ENCODE measurements around the gene ZC3H7B.

ZC3H7B gene

DNA sequence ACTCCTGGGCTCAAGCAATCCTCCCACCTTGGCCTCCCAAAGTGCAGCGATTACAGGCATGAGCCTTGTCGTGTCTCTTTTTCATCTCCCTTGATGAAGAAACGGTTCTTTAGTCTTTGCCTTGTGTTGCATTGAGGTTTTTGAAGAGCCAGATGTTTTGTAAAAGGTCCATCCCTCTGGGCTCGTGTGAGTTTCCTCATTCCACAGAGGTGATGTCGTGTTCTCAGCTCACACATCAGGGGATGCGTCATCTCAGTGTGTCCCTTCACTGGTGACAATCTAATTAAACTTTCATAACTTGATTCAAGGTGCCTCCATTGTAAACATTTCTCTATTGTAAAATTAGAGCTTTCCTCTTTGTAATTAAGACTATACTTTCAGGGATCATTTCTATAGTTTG lies 50.7 kb downstream of the ZC3H7B start:
- DNase-seq (ENCODE audit: low read depth in 2 of 3, low spot score in 2 of 3): no peak

DNA sequence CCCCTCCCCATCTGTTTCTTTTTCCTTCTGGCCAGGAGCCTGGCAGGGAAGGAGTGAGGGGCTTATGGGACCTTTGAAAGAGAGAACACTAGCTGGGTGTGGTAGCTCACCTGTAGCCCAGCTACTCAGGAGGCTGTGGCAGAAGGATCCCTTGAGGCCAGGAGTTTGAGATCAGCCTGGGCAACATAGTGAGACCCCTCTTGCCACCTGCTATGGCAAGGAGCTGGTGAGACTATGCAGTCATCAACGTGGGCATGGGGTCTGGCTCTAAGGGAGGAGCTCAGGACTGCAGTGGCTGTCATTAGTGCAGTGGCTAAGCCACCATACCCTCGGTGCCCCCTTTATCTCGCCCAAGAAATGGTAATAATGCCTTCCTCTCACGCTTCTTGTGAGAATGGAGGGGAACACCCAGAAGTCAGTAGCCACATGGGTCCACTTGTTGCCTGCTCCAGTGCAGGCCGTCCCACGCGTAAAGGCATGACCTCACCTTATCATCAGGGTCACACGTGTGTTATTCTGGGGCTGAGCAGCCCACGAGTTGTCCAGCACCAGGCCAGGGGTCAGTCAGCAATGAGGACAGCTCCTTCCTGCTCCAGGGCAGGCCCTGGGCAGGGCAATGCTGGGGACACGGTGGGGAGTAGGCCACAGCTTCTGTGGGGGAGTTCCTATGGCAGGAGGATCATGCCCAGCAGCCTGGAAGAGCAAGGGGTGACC lies 52.7 kb downstream of the ZC3H7B start:
- no peak for DNase-seq (ENCODE audit: low read depth in 2 of 3, low spot score in 2 of 3)

DNA sequence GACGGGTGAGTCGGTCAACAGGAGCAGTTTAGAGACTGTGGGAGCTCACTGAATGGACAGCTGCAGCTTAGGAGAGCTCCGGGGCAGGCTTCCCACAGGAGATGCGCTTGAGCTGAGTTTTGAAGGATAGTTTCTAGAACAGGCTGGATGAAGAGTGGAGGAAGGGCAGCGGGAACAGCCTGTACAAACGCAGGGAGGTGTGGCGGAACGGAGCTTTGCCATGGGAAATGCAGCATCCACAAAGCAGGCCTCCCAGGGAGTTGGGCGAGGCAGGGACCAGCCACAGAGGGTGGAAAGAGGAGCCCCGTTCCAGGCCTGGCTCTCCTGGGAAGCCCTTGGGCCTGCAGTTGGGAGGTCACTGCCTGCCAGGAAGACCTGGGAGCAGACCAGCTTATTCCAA lies 53.7 kb downstream of the ZC3H7B start:
- no peak for DNase-seq (ENCODE audit: low read depth in 2 of 3, low spot score in 2 of 3)

DNA sequence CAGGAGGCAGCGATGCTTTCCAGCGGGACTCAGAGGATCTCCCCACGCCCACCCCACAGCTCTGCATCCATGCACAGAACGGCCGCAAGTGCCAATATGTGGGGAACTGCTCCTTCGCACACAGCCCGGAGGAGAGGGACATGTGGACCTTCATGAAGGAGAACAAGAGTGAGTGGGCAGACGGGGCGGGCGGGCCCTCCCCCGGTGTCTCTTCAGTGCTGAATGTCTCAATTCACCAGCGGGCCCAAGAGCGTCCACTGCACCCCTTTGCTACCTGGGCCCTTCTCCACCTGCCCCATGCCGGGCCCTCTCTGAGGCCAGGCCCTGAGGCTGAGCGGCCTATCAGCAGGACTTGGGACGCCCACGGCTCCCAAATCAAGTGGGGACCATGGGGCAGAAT lies 54.6 kb downstream of the ZC3H7B start:
- no peak for DNase-seq (ENCODE audit: low read depth in 2 of 3, low spot score in 2 of 3)

DNA sequence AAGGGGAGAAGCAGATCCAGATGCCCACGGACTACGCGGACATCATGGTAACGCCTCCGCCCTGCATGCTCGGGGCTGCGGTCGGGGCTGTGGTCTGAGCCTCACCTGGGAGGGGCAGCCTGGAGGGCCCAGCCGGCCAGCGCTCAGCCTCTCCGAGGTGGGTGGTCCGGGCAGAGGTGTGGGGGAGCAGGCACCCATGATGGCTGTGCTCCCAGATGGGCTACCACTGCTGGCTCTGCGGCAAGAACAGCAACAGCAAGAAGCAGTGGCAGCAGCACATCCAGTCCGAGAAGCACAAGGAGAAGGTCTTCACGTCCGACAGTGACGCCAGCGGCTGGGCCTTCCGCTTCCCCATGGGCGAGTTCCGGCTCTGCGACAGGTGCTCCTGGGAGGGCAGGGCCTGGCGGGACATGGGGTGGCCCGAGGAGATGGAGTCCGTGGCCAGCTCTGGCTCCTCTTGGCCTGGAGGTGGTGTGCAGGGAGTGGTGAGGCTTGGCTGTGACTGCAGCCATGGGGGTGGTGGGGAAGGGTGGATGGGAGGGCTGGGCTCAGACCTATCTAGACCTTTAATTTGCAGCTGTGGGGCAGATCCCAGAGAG lies 55.2 kb downstream of the ZC3H7B start:
- no peak for DNase-seq (ENCODE audit: low read depth in 2 of 3, low spot score in 2 of 3)

DNA sequence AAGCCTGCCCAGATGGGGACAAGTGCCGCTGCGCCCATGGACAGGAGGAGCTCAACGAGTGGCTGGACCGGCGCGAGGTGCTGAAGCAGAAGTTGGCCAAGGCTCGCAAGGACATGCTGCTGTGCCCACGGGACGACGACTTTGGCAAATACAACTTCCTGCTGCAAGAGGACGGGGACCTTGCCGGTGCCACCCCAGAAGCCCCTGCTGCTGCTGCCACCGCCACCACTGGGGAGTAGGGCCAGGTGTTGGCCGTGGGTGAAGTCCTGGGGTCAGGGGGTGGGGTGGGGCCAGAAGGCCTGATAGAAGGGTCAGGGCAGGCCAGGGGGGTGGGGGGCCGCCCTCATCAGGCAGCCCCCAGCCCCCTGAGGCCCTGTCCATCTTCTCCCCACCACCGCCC lies 55.9 kb downstream of the ZC3H7B start:
- DNase-seq (ENCODE audit: low read depth in 2 of 3, low spot score in 2 of 3): no peak

DNA sequence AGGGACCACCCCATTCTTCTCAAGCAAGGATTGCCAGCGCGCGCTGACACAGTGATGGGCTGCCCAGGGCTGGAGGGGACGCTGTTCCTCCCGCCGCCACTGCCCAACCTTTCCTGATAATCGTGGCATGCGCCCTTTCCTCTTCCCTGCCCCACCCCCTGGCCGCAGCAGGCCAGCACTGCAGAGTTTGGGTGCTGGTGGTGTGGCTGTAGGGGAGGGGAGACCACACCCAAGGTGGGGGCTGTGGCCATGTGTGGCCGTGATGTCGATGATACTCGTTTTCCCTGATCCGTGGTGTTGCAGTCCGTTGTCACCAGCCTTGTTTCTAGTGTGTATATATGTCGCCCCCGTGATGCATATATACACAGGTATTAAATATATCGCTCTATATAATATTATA lies 57.6 kb downstream of the ZC3H7B start:
- no peak for DNase-seq (ENCODE audit: low read depth in 2 of 3, low spot score in 2 of 3)

DNA sequence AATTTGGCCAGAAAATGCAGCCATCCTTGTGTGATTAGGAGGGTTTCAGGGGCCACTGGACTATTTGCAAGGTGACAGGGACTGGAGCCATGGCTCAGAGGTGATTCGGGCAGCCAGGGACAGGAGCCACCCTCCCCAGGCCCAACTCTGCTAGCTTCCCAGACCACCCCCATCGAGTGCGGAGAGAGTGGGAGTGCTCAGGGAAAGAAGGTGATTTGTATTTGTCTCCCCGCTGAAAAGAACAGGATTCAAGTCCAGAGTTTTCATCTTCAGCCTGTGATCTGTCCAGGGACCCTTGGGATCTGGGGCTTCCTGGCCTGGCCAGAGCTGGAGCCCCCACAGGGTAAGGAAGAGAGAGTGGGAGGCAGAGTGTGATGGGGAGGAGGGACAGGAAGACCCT lies 58.1 kb downstream of the ZC3H7B start:
- DNase-seq (ENCODE audit: low read depth in 2 of 3, low spot score in 2 of 3): no peak

DNA sequence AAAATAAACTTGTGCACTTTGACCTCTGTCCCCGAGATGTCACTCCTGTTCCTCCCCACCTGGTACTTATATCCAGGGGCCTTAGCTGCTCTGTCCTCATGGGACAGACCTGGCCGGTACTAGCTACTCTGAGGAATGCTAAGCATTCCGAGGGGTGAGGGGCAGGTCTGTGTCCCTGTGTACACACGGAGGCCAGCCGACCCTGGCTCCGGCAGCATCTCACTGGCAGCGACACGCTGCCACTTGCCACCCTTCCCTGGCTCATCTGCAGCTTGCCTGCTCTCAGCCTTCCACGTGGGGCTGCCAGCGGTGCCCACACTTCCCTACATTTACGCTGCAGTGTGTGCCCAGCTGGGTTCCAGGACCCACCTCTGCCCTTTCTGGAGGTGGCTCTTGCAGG lies 58.8 kb downstream of the ZC3H7B start:
- no peak for DNase-seq (ENCODE audit: low read depth in 2 of 3, low spot score in 2 of 3)

DNA sequence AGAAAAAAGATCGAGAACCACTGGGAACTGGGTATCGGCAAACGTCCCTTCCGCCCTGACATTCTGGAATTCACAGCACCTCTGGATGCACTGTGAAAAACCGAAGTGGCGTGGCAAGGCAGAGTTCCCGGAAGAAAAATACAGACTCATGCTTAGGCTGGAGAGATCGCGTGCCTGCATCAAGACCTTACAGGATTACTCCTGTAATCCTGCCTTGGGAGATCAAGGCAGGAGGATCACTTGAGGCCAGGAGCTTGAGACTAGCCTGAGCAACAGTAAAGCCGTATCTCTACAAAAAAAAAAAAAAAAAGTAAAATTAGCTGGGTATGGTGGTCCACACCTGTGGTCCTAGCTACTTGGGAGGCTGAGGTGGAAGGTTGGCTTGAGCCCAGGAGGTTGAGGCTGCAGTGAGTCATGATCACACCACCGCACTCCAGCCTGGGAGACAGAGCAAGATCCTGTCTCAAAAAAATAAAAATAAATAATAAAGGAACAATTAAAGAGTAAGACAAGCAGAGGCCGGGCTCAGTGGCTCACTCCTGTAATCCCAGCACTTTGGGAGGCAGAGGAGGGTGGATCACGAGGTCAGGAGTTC lies 60.5 kb downstream of the ZC3H7B start:
- no peak for DNase-seq (ENCODE audit: low read depth in 2 of 3, low spot score in 2 of 3)

DNA sequence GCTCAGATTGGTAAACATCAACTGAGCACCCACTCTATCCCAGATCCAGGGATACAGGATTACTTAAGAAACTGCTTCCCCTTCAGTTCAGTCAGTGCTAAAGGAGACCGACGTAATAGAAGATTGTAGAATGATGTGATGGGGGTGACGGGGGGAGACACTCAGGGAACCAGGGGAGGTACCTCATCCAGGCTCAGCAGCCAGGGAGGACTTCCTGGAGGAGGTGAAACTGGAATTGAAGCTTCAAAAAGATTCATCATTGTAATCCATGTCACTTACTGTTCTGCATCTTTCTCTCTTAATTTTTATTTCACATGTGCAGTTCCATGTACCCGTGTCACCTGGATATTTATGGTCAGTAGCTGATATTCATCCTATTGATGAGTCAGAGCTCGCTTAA lies 61.3 kb downstream of the ZC3H7B start:
- DNase-seq (ENCODE audit: low read depth in 2 of 3, low spot score in 2 of 3): no peak

DNA sequence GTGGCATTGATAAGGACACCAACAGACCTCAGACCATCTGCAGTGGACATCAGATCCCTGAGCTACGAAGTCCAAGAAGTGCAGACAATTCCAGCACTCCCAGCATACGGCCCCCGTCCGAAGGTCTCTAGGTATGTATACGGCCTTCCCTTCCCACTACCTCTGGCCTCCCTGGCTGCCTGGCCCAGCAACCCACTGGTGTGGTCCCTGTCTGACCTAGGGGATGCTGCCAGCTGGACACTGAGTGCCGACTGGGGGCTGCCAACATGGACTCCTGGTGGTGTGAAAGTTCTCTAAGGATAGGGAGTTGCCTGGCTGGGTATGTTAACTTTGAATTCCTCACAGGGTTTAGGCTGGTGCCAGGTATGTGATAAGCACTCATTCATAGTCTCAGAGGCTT lies 62.9 kb downstream of the ZC3H7B start:
- DNase-seq (ENCODE audit: low read depth in 2 of 3, low spot score in 2 of 3): no peak

DNA sequence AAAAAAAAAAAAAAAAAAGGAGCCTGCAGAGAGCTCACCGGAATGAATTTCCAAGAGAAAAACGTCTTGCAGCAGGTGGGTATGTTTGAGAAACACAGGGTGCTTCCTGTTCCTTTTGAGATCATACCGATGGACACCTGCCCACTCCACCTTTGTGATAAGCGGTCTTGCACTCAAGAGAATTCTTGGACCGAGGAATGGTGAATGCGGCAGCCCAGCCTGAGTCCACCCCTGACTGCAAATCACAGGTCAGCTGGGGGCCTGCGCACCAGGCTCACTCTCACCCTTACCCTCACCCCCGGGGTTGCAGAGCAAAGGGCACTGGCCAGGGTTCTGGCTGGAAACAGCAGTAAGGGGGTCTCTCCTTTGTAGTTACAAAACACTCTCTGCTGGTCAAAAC lies 63.6 kb downstream of the ZC3H7B start:
- DNase-seq (ENCODE audit: low read depth in 2 of 3, low spot score in 2 of 3): no peak

DNA sequence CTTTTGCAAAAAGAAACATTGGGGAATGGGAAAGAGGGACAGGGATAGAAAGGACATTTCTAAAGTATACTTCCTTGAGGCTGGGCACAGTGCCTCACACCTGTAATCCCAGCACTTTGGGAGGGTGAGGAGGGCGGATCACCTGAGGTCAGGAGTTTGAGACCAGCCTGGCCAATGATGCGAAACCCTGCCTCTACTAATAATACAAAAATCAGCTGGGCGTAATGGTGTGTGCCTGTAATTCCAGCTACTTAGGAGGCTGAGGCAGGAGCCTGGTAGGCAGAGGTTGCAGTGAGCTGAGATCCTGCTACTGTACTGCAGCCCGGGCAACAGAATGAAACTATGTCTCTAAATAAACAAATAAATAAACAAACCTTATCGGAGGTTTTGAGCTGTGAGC lies 64.1 kb downstream of the ZC3H7B start:
- no peak for DNase-seq (ENCODE audit: low read depth in 2 of 3, low spot score in 2 of 3)

DNA sequence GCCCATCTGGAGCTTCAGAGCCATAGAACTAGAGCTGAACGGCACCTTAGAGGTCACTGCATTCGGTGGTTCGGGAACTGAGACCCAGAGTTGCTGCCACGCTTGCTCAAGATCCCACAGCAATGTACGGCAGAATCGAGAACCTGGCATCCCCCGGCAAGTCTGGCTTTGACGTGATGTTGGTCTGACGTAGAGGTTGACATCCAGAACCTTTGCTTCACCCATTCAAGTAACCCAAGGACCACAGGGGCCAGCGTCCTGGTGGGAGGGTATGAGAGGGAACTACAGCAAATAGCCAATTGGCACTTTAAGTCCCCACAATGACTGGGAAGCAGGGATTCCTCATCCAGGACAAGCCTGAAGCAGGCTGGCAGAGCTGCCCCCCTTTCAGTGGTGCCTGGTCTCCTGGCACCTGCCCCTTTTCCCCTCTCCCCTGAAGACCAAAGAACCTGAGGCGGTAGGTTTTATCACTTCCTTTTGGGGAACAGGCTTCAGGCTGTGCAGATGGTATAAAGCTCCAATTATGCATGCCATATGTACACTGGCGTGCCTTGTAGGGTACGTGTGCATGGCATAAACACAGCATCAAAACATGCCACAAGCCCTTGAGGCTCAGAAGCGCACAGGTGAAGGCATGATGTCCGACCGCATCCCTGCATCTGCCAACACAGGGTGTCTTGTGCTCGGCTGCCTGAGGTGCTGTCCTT lies 65.2 kb downstream of the ZC3H7B start:
- DNase-seq (ENCODE audit: low read depth in 2 of 3, low spot score in 2 of 3): no peak

DNA sequence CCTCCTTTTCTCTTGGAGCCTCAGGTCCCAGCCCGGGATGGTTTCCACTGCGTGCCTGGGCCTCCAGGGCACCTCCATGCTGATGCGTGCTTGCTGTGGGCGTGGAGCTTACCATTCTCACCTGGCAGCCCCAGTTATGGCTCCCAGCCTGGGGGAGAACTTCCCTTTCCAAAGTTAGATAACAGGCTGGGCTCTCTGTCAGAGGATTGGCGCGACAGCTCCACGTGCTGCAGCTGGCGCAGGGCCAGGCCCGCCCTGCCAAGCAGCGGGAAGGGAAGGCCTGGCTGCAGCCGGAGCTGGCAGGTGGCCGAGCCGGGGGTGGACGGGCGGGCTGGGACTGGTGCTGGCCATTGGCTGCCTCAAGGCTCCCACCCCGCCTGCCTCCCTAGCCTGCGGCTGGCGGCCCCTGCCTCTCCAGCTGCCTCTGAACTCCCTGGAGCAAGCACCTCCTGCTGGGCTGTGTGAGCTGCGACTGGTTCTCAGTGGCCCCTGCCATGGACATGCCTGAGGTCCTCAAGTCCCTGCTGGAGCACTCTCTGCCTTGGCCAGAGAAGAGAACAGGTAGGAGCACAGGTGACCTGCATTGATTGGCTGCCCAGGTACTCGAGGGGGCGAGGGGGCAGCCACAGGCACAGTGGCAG lies 65.8 kb downstream of the ZC3H7B start:
- DNase-seq (ENCODE audit: low read depth in 2 of 3, low spot score in 2 of 3): no peak

DNA sequence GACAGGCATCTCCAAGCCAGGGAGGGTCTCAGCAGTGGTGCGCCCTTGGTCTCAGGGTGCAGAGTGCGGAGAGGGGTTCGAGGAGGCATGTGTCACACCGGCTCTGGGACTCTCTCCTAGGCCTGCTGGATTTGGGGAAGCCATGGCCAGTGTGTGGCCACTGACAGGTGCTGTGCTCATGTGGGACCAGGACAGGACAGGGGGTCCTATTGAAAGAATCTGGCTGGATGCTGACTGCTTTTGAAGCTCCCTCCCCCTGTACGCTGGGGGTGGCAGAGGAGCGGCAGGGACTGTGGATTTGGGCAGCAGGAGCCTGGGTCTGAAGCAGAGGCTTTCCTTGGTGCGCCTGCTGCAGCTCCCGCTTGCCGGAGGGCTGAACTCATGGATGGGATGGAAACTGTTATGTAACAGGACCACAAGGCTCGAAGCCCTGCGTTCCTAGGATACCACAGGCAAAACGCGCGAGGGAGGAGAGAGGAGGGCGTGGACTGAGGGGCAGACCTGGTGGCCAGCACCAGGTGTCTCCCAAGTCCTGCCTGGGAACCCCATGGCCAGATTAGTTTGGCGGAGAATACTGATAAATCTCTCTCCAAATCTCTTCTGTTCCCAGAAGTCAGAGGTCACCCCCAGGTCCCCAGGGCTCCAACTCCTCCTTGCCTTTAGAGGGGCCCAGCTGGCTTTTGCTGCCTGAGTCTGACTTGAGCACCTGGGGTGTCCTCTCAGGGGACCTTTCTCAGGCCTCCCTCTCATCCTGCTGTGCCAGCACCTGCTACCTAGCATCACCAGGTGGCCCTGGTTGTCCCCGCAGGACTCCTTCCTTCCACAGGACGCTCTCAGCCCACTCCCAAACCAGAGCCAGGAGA lies 66.6 kb downstream of the ZC3H7B start:
- no peak for DNase-seq (ENCODE audit: low read depth in 2 of 3, low spot score in 2 of 3)

DNA sequence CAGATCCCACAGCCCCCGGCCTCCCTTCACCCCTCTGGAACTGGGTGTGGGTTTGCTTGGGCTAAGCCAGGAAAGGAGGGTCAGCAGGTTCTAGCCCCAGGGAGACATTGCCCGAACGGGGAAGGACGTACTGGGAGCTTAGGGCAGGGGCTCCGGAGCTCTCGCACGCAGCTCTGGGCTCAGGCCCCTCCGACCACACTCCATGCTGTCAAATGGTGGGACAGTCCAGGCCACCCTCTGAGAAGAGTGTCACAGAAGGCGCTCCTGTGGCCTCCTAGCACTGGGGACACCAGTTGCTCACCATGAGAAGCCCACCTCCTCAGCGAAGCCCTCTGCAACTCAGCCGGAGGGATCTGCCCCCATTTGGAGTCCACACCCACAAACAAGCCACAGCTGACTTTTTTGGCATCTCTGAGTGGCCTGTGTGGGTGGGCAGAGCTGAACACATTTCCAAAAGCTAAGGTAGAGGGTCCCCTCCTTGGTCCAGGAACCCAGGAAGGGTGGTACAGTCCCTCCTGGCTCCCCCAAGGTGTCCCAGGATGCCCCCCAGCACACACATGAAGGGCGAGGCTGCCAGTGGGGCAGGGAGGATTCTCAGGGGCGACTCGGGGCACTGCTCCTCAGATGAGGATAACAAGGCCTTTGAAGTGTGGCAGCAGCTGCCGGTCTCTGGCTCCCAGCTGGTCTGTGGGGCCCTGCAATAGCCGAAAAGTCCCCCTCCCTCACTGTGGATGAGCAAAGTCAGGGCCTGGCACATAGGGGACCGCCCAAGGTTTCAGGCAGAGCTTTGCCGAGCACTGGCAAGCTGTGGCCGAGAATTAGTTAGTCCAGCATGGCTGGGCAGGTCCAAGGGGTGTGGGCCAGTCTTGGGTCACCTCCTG lies 67.5 kb downstream of the ZC3H7B start:
- no peak for DNase-seq (ENCODE audit: low read depth in 2 of 3, low spot score in 2 of 3)

DNA sequence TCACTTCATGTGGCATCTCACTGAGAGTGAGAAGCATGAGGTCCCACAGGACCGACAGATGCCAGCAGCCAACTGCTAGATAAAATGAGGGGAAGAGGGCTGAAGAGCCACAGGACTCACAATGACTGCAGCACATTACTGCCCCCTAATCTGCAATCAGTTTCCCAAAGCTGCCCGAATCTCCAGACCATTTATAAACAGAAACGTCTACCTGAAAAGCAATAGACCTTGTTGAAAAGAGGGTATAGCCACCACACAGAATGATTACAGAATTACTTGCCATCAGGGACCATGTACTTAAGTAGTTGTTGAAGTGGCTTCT lies 68.1 kb downstream of the ZC3H7B start:
- DNase-seq (ENCODE audit: low read depth in 2 of 3, low spot score in 2 of 3): no peak

DNA sequence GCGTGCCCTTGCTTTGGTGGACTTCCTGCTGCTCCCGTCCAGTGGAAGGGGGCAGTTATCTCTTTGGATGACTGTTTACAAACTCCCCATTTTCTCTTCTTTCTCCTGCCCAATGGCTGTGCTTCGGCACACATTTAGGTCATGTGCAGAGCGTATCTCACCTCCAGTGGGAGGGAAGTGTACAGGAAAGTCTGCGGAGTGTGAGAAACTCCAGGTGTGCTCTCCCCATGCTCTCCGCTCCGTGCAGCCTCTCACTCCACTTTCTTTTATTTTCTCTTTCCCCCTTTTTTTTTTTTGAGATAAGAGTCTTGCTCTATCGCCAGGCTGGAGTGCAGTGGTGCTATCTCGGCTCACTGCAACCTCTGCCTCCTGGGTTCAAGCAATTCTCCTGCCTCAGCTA lies 68.5 kb downstream of the ZC3H7B start:
- no peak for DNase-seq (ENCODE audit: low read depth in 2 of 3, low spot score in 2 of 3)
